Measurements from ENCODE around the gene EPN1.

EPN1 gene

GRCh38 chr19:55653651-55654322 lies 21.2 kb upstream of the EPN1 start:
- H3K4me3 ChIP-seq (ENCODE audit: low read depth, low read length): peak overlapping the region; percentile 68
- POLR2A ChIA-PET: interaction anchor here (0.7 to 1.5 kb wide), 5 partner anchors 11 to 167 kb away, joined by 3 to 11 read pairs (median 5); partner anchors contain the start of genes ZNF581 and ZNF784
- peak; percentile 100 for TF ChIP-seq CTCF (IDR thresholded peaks at IDR 0.05; ENCODE audit: insufficient read depth, low read length, missing control alignments)
- DNase-seq (ENCODE audit: low read depth, low spot score): peak; percentile 96
- CTCF ChIA-PET: interaction anchor here (0.6 to 3.3 kb wide), 22 partner anchors 8 to 187 kb away, joined by 3 to 31 read pairs (median 4); partner anchors contain the start of gene ZNF581

DNA sequence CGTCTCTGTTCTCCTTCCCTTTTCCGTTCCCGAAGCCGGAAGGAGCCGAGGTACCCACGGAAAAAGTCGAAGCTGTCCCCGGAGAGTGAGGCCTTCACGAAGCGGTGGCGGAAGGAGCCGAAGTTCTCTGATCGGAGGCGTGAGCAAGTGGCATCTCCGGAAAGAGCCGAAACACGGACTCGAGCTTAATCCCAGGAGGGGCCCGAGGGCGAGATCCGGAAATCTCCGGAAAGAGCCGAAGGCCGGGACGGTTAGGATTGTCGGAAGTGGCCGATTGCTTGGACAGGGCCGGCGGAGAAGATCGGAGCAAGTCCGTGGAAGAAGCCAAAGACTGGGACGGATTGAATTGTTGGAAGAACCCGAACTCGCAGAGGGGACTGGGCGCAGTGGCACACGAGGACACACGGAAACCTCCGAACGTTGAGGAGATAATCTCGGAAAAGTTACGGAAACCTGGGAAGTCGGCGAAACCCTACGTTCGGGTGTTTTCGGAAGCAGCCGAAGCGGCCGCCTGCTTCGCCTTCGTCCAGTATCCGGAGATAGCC lies 20.6 kb upstream of the EPN1 start:
- no peak for TF ChIP-seq CTCF (IDR thresholded peaks at IDR 0.05; ENCODE audit: insufficient read depth, low read length, missing control alignments)
- ChIA-PET POLR2A (interaction anchor here (0.7 to 1.5 kb wide), 5 partner anchors 11 to 167 kb away, joined by 3 to 11 read pairs (median 5); partner anchors contain the start of genes ZNF581 and ZNF784), CTCF (interaction anchor here (0.6 to 3.3 kb wide), 12 partner anchors 9 to 150 kb away, joined by 3 to 31 read pairs (median 4); no protein-coding TSS in a partner anchor)
- H3K4me3 ChIP-seq (ENCODE audit: low read depth, low read length): peak overlapping the region; percentile 68
- DNase-seq (ENCODE audit: low read depth, low spot score): peak; percentile 93

DNA sequence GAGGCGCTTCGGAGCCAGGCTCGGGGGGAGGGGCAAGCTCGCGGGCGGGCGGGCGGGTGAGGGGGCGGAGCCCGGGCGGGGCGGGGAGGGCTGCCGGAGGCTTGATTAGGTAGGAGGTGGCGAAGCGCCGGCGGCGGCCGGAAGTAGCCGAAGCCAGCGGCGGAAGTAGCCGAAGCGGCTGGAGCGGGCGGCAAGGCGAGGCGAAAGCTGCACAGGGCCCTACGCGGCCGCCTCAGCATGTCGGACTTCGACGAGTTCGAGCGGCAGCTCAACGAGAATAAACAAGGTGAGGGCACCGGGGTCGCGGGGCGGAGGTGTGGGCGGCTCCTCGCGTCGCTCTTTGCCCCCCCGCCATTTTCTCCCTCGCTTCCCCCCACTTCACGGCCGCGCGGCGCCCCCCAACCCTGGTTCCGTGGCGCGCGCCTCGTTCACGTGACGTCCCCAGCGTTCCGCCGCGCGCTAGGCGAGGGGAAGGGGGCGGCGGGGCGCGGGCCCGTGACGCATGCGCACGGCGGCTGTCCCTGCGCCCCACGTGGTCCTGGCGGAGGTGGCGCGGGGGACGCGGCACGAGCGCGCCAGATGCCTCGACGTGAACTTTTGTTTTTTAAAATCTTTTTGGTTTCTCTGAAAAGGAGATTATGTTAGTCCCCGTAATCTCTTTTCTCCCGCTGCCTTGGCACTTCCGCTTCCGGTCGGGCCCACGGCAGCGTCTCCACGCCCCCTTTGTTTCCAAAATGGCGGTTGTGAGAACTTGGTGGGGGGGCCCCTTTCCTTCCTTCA lies 20.0 kb upstream of the EPN1 start, which contains the start of gene U2AF2:
Gene U2AF2, plus strand, starts transcription at position 168 of the 780 bp plus-strand sequence. Its CDS starts 70 bp downstream, at position 238.
- peak within 1 kb of the TSS; percentile 91 for H3K4me3 ChIP-seq (ENCODE audit: low read depth, low read length)
- DNase-seq (ENCODE audit: low read depth, low spot score): no peak
- POLR2A ChIA-PET: interaction anchor here (0.7 to 1.5 kb wide), 5 partner anchors 12 to 168 kb away, joined by 3 to 11 read pairs (median 5); partner anchors contain the start of genes ZNF581 and ZNF784
- no peak for TF ChIP-seq CTCF (IDR thresholded peaks at IDR 0.05; ENCODE audit: insufficient read depth, low read length, missing control alignments)
- CTCF ChIA-PET: interaction anchor here (0.6 to 3.3 kb wide), 12 partner anchors 9 to 151 kb away, joined by 3 to 31 read pairs (median 4); no protein-coding TSS in a partner anchor

DNA sequence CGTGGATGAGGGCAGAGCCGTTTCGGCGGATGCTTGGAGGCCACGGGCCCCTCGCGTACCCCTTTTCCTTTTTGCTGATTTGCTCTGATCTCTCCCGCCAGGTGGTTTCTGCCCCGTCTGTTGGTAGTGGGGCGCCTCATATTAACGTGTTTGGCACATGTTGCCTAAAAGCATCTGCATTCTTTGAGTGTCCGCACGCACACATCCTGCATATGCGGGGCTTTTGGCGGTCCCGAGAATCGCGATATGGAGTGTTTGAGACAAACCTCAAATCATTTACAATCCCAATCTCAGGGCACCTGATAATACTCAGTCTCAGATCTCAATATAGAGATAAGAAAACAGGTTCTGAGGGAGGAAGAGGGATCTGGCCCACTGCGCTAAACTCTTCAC lies 19.4 kb upstream of the EPN1 start:
- CTCF ChIA-PET: interaction anchor here (5.0 kb wide), 1 partner anchor 16 kb away, joined by 32 read pairs; no protein-coding TSS in a partner anchor
- no peak for TF ChIP-seq CTCF (IDR thresholded peaks at IDR 0.05; ENCODE audit: insufficient read depth, low read length, missing control alignments)
- DNase-seq (ENCODE audit: low read depth, low spot score): no peak
- peak overlapping the region; percentile 91 for H3K4me3 ChIP-seq (ENCODE audit: low read depth, low read length)
- POLR2A ChIA-PET: interaction anchor here (1.0 kb wide), 1 partner anchor 16 kb away, joined by 3 read pairs; no protein-coding TSS in a partner anchor

- no peak for DNase-seq (ENCODE audit: low read depth, low spot score)
- CTCF ChIA-PET: interaction anchor here (1.5 to 5.0 kb wide), 3 partner anchors 10 to 24 kb away, joined by 4 to 32 read pairs (median 8); no protein-coding TSS in a partner anchor
- POLR2A ChIA-PET: interaction anchor here (1.0 kb wide), 1 partner anchor 15 kb away, joined by 3 read pairs; no protein-coding TSS in a partner anchor
- no peak for TF ChIP-seq CTCF (IDR thresholded peaks at IDR 0.05; ENCODE audit: insufficient read depth, low read length, missing control alignments)
- H3K4me3 ChIP-seq (ENCODE audit: low read depth, low read length): peak overlapping the region; percentile 91
Measured at GRCh38 chr19:55656552-55656951, 18.5 kb upstream of the EPN1 start.
